ENCODE results near the gene B3GNT2.
"Not testable (repeated sequence)": the region's sequence is repeated elsewhere in the genome, so short reads cannot be mapped to it uniquely, and the experiment has no call there.

Gene B3GNT2, protein sequence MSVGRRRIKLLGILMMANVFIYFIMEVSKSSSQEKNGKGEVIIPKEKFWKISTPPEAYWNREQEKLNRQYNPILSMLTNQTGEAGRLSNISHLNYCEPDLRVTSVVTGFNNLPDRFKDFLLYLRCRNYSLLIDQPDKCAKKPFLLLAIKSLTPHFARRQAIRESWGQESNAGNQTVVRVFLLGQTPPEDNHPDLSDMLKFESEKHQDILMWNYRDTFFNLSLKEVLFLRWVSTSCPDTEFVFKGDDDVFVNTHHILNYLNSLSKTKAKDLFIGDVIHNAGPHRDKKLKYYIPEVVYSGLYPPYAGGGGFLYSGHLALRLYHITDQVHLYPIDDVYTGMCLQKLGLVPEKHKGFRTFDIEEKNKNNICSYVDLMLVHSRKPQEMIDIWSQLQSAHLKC

DNA sequence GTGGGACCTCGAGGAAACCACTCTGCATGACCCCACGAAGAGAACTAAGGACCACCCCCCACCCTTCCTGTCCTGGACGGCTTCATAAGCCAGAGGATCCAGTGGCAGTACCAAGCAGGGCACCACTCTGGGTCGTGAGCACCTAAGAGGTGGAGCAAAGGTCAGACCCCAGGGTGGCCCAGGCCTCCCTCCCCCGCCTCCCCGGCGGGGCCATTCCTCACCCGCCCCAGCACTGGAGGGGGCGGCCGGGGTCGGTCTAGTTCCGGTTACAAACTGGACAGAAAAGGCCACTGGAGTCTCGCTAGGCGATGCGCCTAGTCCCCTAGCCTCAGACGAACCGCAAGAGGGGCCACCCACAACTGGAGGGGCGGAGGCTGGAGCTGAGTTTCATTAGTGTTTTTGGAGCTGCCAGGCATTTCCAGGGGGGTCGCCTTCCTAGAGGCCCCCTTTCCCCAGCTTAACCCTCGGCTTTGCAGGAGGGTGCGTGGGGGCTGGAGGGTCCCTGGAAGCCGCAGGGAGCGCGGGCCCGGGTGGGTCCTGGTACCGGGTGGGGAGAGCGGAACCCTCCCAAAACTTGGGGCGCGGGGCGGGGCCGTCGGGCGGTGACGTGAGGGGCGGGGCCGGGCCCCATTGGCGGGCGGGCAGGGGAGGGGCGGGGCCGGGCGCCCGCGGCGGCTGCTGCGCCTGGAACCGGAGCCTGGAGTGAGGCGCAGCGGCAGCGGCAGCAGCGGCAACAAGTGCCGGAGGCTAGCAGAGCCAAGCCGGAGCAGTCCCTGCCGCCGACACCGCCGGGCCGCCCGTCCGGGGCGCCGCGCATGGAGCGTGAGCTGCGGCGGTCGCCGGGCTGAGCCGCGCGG lies at the start of gene B3GNT2:
Gene B3GNT2, plus strand, starts transcription at position 695 of the 857 bp plus-strand sequence. CDS start 26,106 bp downstream, outside the sequence.
- Histone ChIP-seq H3K9ac (ENCODE audit: low read length) (peak within 1 kb of the TSS; percentile 90), H3K36me3 (ENCODE audit: control insufficient read depth, insufficient read depth, low read length) (no peaks in the 10 kb centered on the region), H3K27me3 (ENCODE audit: control insufficient read depth, insufficient read depth, low read length) (no peaks in the 10 kb centered on the region), H3K27ac (ENCODE audit: low read depth, low read length) (peak within 1 kb of the TSS; percentile 92), H3K4me3 (ENCODE audit: low read length) (peak within 1 kb of the TSS; percentile 81), H3K4me1 (ENCODE audit: control insufficient read depth, insufficient read depth, low read length) (peaks cover 3% of the 10 kb centered on the region)

DNA sequence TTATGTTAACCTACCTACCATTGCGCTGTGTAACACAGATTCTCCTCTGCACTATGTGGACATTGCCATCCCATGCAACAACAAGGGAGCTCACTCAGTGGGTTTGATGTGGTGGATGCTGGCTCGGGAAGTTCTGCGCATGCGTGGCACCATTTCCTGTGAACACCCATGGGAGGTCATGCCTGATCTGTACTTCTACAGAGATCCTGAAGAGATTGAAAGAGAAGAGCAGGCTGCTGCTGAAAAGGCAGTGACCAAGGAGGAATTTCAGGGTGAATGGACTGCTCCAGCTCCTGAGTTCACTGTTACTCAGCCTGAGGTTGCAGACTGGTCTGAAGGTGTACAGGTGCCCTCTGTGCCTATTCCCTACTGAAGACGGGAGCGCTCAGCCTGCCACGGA lies 49.1 kb upstream of the B3GNT2 start:
- H3K4me3 ChIP-seq (ENCODE audit: low read length); H3K4me1 ChIP-seq (ENCODE audit: control insufficient read depth, insufficient read depth, low read length); H3K36me3 ChIP-seq (ENCODE audit: control insufficient read depth, insufficient read depth, low read length); H3K27me3 ChIP-seq (ENCODE audit: control insufficient read depth, insufficient read depth, low read length); H3K9ac ChIP-seq (ENCODE audit: low read length); H3K27ac ChIP-seq (ENCODE audit: low read depth, low read length): not testable (repeated sequence)

DNA sequence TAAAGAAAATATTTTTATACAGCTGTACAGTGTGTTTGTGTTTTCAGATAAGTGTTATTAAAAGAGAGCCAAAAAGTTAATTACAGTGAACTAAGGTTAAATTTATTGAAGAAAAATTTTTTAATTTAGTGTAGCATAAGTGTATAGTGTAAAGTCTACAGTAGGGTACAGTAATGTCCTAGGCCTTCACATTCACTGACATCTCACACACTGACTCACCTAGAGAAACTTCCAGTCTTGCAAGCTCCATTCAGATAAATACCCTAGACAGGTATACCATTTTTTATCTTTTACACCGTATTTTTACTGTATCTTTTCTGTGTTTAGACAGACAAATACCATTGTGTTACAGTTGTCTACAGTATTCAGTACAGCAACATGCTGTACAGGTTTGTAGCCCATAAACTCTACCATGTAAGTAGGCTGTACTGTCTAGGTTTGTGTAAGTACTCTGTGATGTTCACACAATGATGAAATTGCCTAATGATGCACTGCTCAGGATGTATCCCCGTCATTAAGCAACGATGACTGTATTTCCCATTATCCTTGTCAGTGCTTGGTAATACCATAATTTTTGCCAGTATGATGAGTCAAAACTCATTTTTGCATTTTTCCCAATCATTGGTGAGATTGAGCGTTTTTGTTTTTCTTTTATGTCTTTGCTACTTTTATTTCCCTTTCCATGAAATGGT lies 48.2 kb upstream of the B3GNT2 start:
- no peaks in the 10 kb centered on the region for H3K27me3 ChIP-seq (ENCODE audit: control insufficient read depth, insufficient read depth, low read length)
- no peaks in the 10 kb centered on the region for H3K4me1 ChIP-seq (ENCODE audit: control insufficient read depth, insufficient read depth, low read length)
- H3K9ac ChIP-seq (ENCODE audit: low read length) = no peak overlapping the region
- H3K36me3 ChIP-seq (ENCODE audit: control insufficient read depth, insufficient read depth, low read length) = no peaks in the 10 kb centered on the region
- H3K27ac ChIP-seq (ENCODE audit: low read depth, low read length) = no peak overlapping the region
- no peak overlapping the region for H3K4me3 ChIP-seq (ENCODE audit: low read length)

DNA sequence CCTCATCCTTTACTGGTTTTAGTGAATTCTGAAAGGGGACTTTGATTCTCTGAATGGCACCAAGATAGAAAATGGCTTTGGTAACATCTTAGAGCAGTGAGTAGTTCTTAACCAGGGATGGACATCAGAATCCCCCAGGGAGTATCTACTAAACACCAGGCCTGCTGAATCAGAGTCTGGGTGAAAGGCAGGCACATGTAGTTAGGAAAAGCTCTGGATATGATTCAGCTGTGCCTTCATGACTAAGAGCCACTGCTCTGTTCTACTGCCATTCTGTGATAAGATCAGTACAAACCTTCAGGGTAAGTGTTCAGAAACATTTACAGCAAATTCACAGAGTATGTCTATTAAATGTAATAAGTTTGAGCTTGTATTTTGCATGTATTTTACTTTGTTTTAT lies 46.2 kb upstream of the B3GNT2 start:
- Histone ChIP-seq H3K27me3 (ENCODE audit: control insufficient read depth, insufficient read depth, low read length) (no peaks in the 10 kb centered on the region), H3K9ac (ENCODE audit: low read length) (no peak overlapping the region), H3K4me3 (ENCODE audit: low read length) (no peak overlapping the region), H3K36me3 (ENCODE audit: control insufficient read depth, insufficient read depth, low read length) (no peaks in the 10 kb centered on the region), H3K27ac (ENCODE audit: low read depth, low read length) (no peak overlapping the region), H3K4me1 (ENCODE audit: control insufficient read depth, insufficient read depth, low read length) (no peaks in the 10 kb centered on the region)

DNA sequence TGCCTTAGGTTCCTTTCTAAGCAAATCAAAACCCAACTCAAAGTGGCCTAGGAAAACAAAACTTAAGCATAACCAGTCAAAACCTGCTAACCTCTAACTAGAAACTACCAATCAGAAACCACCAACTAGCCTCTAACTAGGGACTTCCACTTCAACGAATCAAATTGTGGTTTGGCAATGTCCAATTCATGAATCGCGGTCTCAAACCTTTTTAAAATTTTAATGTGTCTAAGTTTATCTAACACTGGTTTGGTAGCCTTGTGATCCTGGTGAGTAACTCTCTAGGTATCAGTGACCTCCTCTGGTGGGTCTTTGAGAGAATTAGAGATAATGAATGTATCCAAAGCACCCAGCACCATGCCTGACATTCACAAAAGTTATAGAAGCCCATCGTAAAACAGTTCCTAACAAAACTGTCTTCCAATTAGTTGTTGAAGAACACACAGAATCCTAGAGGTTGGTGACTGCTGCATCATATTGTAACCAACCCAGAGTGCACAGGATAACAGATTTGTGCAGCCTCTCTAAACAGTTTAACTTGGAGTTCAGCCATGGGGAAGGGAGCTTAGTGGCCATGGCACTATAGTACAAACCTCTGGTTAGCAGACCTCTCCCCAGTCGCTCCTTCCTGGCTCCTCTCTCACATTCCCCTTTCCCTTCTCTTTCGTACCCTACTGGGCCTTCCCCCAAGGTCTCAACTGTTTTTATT lies 45.2 kb upstream of the B3GNT2 start:
- Histone ChIP-seq H3K9ac (ENCODE audit: low read length) (no peak overlapping the region), H3K27ac (ENCODE audit: low read depth, low read length) (no peak overlapping the region), H3K36me3 (ENCODE audit: control insufficient read depth, insufficient read depth, low read length) (no peaks in the 10 kb centered on the region), H3K4me1 (ENCODE audit: control insufficient read depth, insufficient read depth, low read length) (no peaks in the 10 kb centered on the region), H3K4me3 (ENCODE audit: low read length) (no peak overlapping the region), H3K27me3 (ENCODE audit: control insufficient read depth, insufficient read depth, low read length) (no peaks in the 10 kb centered on the region)

DNA sequence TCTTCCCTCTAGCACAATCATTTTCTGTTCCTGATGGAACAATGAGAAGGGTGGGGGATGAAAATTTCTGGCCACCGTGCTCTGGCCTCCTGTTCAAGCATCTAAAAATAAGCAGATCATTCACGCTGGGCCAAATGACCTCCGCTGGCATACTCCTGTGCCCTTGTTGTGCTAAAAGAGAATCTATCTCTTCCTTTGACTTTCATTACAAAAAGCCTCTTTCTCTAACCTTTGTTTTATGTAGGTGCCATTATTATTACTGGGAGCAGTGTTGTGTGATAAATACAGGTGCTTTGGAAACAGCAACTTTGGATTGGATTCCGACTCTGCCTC lies 44.6 kb upstream of the B3GNT2 start:
- H3K27ac ChIP-seq (ENCODE audit: low read depth, low read length) = no peak overlapping the region

DNA sequence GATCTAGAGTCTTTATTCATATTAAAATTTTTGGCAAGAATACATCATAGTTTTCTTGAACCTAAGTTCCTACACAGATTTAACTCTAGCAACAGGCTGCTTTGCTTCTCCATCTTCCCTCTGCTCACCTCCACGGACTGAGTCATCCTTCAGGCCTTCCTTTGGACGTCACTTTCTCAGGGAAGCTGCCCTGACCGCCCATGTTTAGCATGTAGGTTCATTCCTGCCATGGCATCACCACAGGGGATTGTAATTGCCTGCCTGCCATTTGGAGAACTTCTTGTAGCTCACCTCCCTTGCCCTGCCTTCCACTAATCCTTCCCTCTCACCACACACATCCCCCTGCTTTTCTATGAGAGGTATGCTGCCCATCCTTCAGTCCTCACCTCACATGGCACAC lies 43.9 kb upstream of the B3GNT2 start:
- Histone ChIP-seq H3K4me3 (ENCODE audit: low read length) (no peak overlapping the region), H3K4me1 (ENCODE audit: control insufficient read depth, insufficient read depth, low read length) (no peaks in the 10 kb centered on the region), H3K36me3 (ENCODE audit: control insufficient read depth, insufficient read depth, low read length) (no peaks in the 10 kb centered on the region), H3K27me3 (ENCODE audit: control insufficient read depth, insufficient read depth, low read length) (no peaks in the 10 kb centered on the region), H3K27ac (ENCODE audit: low read depth, low read length) (no peak overlapping the region), H3K9ac (ENCODE audit: low read length) (no peak overlapping the region)

More for the DNA sequence above, 44.6 kb upstream of the B3GNT2 start:
- H3K9ac ChIP-seq (ENCODE audit: low read length) = no peak overlapping the region
- no peaks in the 10 kb centered on the region for H3K36me3 ChIP-seq (ENCODE audit: control insufficient read depth, insufficient read depth, low read length)
- H3K4me1 ChIP-seq (ENCODE audit: control insufficient read depth, insufficient read depth, low read length) = no peaks in the 10 kb centered on the region
- no peaks in the 10 kb centered on the region for H3K27me3 ChIP-seq (ENCODE audit: control insufficient read depth, insufficient read depth, low read length)
- no peak overlapping the region for H3K4me3 ChIP-seq (ENCODE audit: low read length)

DNA sequence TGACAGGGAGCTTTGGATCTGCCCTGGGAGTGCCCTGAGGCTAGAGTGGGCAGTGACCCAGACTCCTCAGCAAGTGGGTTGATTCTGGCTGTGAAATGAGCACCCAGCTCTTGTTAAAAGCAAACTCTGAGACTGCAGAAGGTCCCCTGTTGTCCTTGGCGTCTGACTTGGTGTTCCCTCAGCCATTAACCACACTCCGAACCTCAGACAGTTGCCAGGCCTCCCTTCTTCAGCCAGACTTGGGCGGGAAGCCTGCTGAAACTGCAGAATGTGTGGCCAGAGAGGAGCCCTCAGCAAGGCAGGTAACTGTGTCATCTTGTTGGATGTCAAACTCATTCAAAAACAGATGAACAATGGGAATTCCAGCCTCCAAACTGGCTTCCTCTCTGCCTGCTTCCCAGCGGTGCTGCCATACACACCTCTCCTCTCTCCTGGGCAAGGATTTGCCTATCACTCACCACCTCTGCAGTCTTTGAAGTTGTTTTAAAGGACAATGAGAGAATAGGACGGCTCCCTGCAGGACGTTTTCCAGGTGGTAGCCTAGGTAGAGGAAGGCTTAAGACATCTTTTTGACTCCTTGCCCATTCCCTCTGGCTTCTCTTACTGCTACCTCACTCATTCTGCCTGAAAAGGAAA lies 38.9 kb upstream of the B3GNT2 start:
- H3K27ac ChIP-seq (ENCODE audit: low read depth, low read length) = no peak overlapping the region
- no peaks in the 10 kb centered on the region for H3K4me1 ChIP-seq (ENCODE audit: control insufficient read depth, insufficient read depth, low read length)
- no peaks in the 10 kb centered on the region for H3K27me3 ChIP-seq (ENCODE audit: control insufficient read depth, insufficient read depth, low read length)
- H3K36me3 ChIP-seq (ENCODE audit: control insufficient read depth, insufficient read depth, low read length) = no peaks in the 10 kb centered on the region
- H3K9ac ChIP-seq (ENCODE audit: low read length) = no peak overlapping the region
- no peak overlapping the region for H3K4me3 ChIP-seq (ENCODE audit: low read length)

DNA sequence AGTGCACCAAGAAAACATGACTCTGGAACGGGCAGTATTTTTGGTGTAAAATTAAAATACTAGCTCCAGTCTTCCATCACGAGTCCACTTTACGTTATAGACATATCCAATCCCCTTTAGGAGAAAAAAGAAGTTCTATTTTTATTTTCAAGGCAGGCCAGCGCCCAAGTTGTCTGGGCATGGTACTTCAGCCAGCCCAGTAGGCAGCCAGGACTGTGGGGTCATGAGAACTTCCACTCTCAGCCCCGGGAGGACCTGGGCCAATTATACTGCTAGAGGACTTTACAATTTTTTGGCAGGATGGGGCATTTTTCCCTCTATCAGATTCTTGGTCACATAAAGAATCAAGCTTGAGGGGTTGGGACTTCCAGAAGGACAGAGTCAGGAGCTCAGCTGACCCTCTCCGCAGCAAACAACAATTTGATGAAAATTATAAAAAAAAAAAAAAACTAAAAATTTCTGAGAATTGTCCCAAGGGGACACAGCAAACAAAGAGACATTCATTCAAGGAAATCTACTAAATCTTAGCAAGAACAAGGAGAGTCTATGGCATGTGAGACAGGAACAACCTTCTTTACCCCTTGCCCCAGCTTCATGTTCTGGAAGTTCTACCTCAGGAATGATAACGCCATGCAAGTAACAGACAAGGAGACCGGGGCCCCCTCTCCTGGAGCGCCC lies 37.3 kb upstream of the B3GNT2 start:
- H3K27ac ChIP-seq (ENCODE audit: low read depth, low read length) = no peak overlapping the region
- H3K4me1 ChIP-seq (ENCODE audit: control insufficient read depth, insufficient read depth, low read length) = no peaks in the 10 kb centered on the region
- H3K36me3 ChIP-seq (ENCODE audit: control insufficient read depth, insufficient read depth, low read length) = no peaks in the 10 kb centered on the region
- H3K4me3 ChIP-seq (ENCODE audit: low read length) = no peak overlapping the region
- no peak overlapping the region for H3K9ac ChIP-seq (ENCODE audit: low read length)
- H3K27me3 ChIP-seq (ENCODE audit: control insufficient read depth, insufficient read depth, low read length) = no peaks in the 10 kb centered on the region

DNA sequence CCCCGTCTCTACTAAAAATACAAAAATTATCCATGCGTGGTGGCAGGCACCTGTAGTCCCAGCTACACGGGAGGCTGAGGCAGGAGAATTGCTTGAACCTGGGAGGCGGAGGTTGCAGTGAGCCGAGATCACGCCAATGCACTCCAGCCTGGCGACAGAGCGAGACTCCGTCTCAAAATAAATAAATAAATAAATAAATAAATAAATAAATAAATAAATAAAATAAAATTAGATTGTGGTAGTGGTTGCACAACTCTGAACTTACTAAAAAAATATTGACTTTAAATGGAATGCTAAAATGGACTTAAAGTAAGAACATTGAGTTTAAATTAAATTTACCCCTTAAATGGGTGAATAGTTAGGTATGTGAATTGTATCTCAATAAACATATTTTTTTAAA lies 35.2 kb upstream of the B3GNT2 start:
- not testable (repeated sequence) for H3K27me3 ChIP-seq (ENCODE audit: control insufficient read depth, insufficient read depth, low read length); H3K4me3 ChIP-seq (ENCODE audit: low read length); H3K27ac ChIP-seq (ENCODE audit: low read depth, low read length); H3K9ac ChIP-seq (ENCODE audit: low read length); H3K36me3 ChIP-seq (ENCODE audit: control insufficient read depth, insufficient read depth, low read length); H3K4me1 ChIP-seq (ENCODE audit: control insufficient read depth, insufficient read depth, low read length)

DNA sequence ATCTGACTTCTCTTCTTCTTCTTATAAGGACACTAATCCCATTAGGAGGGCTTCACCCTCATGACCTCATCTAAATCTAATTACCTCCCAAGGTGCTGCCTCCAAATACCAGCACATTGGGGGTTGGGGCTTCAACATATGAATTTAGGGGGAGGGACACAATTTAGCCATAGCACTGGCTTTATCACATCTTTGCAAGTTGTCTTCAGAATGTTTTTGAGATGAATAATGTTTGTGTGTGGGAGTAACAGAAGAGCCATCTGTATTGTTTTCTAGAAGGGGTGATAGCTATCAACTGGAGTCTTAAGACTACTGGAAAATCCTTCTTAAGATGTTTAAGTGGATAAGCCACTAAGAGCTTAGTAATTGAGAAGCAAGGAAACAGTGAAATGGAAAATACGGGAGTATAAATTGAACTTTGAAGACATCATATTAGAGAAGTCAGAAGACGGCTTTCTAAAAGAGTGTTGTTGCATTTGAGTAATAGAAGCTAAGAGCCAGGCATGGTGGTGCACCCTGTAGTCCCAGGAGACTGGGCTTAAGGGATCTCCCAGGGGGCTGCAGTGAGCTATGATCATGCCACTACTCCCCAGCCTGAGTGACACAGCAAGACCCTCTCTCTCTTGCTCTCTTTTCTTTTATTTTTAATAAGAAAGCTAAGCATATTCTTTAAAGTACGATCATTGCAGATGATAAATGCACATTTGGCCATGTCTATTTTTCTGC lies 32.6 kb upstream of the B3GNT2 start:
- no peak overlapping the region for H3K27ac ChIP-seq (ENCODE audit: low read depth, low read length)
- no peaks in the 10 kb centered on the region for H3K27me3 ChIP-seq (ENCODE audit: control insufficient read depth, insufficient read depth, low read length)
- no peaks in the 10 kb centered on the region for H3K36me3 ChIP-seq (ENCODE audit: control insufficient read depth, insufficient read depth, low read length)
- no peaks in the 10 kb centered on the region for H3K4me1 ChIP-seq (ENCODE audit: control insufficient read depth, insufficient read depth, low read length)
- H3K4me3 ChIP-seq (ENCODE audit: low read length) = no peak overlapping the region
- H3K9ac ChIP-seq (ENCODE audit: low read length) = no peak overlapping the region

All from rectal smooth muscle tissue (tissue), 1 donor.